ENCODE results near the gene SYNE3. TPM values are rescaled to one million over a fixed set of nuclear protein-coding genes. Genes with fewer than 3 reads are reported as not detected.

Gene SYNE3
- total RNA-seq, 8 experiments from 2014 or later: 0.49 to 4.6 (median 1.3) TPM

- in situ Hi-C loops (cut with MboI; ENCODE audit: low pct_unique_long_range_greater_than_20kb in 2 of 9, low sequenced_read_pairs in 9 of 9, unreplicated experiment in 9 of 9): no loop called here
- peak in 4 of 8 experiments; percentile 36 to 49 (median 46) for ATAC-seq (replicated peaks in 6 of 8)
These were observed 19.7 kb downstream of the SYNE3 start for GRCh38 chr14:95496690-95497259.

GRCh38 chr14:95496111-95496681, 20.3 kb downstream of the SYNE3 start:
- ATAC-seq (replicated peaks in 6 of 8): peak in 2 of 8 experiments; percentile 12 to 20
- no peak overlapping the region for H3K4me3 ChIP-seq
- in situ Hi-C loops (cut with MboI; ENCODE audit: low pct_unique_long_range_greater_than_20kb in 2 of 9, low sequenced_read_pairs in 9 of 9, unreplicated experiment in 9 of 9): no loop called here
- no peak overlapping the region for H3K27ac ChIP-seq
- no peaks in the 10 kb centered on the region for H3K4me1 ChIP-seq (replicated peaks in 1 of 2)
- WGBS, 10 experiments: 11 to 60% (median 47%) methylated on average over 1 to 4 of the region's 4 CpGs; no CpG with 5 or more reads in 2 of the 10 experiments

More at GRCh38 chr14:95496690-95497259, 19.7 kb downstream of the SYNE3 start:
- no peak overlapping the region for H3K4me3 ChIP-seq
- 0 to 59% (median 32%) methylated on average over 1 to 4 of the region's 4 CpGs; no CpG with 5 or more reads in 2 of the 10 experiments for WGBS, 10 experiments
- H3K4me1 ChIP-seq (replicated peaks in 1 of 2): no peaks in the 10 kb centered on the region
- no peak overlapping the region for H3K27ac ChIP-seq

DNA sequence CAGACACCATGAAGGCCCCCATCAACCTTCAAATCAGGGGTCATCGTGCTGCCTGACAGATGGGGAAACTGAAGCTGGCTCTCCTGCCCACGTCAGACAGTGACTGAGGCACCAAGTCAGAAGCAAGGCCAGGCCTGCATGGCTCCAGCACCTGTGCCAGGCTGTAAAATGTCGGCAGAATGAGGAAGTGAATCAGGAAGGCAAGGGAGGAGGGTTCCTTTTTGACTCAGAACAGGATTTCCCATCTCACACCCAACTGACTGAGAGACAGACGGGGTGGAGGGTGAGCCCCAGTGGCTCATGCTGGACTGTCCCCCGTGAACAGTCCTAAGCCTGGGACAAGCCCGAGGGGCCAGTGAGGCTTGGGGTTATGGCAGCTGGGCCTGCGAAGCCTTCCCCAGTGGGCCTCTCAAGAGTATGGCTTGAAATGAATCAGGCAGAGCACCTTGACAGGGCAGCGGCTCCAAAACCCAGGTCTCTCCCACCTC, 20.9 kb downstream of the SYNE3 start:
- no peak overlapping the region for H3K4me3 ChIP-seq
- ATAC-seq (replicated peaks in 6 of 8): no peak
- H3K4me1 ChIP-seq (replicated peaks in 1 of 2): no peaks in the 10 kb centered on the region
- in situ Hi-C loops (cut with MboI; ENCODE audit: low pct_unique_long_range_greater_than_20kb in 2 of 9, low sequenced_read_pairs in 9 of 9, unreplicated experiment in 9 of 9): no loop called here
- WGBS, 10 experiments: 58 to 87% (median 80%) methylated on average over 1 to 4 of the region's 8 CpGs; no CpG with 5 or more reads in 3 of the 10 experiments
- H3K27ac ChIP-seq: no peak overlapping the region

GRCh38 chr14:95495076-95495475, 21.4 kb downstream of the SYNE3 start:
- Histone ChIP-seq H3K27ac (no peak overlapping the region), H3K4me1 (replicated peaks in 1 of 2) (no peaks in the 10 kb centered on the region), H3K4me3 (no peak overlapping the region)
- 60 to 100% (median 88%) methylated on average over 1 to 2 of the region's 3 CpGs; no CpG with 5 or more reads in 2 of the 10 experiments for WGBS, 10 experiments
- no peak for ATAC-seq (replicated peaks in 6 of 8)
- in situ Hi-C loops (cut with MboI; ENCODE audit: low pct_unique_long_range_greater_than_20kb in 2 of 9, low sequenced_read_pairs in 9 of 9, unreplicated experiment in 9 of 9): no loop called here

DNA sequence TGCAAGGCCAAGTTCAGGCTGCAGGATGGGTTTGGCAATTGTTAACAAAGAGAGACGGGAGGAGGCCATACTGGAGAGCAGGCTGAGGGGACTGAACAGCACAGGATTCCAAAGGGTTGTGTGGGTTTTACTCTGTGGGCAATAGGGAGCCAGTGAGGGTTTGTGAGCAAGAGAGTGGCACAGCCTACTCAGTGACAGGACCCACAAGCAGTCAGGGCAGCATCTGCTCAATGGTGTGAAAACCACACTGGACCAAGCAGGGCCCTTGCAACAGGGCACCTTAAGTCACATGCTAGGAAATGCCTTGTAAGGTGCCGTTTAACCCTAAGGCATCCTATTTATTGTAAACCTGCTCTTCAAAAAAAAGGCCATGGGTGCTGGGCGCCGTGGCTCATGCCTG, 22.0 kb downstream of the SYNE3 start:
- H3K4me1 ChIP-seq (replicated peaks in 1 of 2): no peaks in the 10 kb centered on the region
- 54 to 90% (median 84%) methylated on average over 1 to 3 of the region's 4 CpGs; no CpG with 5 or more reads in 6 of the 10 experiments for WGBS, 10 experiments
- in situ Hi-C loops (cut with MboI; ENCODE audit: low pct_unique_long_range_greater_than_20kb in 2 of 9, low sequenced_read_pairs in 9 of 9, unreplicated experiment in 9 of 9): no loop called here
- H3K4me3 ChIP-seq: no peak overlapping the region
- no peak for ATAC-seq (replicated peaks in 6 of 8)
- no peak overlapping the region for H3K27ac ChIP-seq

GRCh38 chr14:95493976-95494375, 22.5 kb downstream of the SYNE3 start:
- Histone ChIP-seq H3K4me1 (replicated peaks in 1 of 2) (no peaks in the 10 kb centered on the region), H3K4me3 (no peak overlapping the region), H3K27ac (no peak overlapping the region)
- 60 to 100% (median 91%) methylated on average over 1 to 4 of the region's 4 CpGs; no CpG with 5 or more reads in 3 of the 10 experiments for WGBS, 10 experiments
- ATAC-seq (replicated peaks in 6 of 8): no peak
- in situ Hi-C loops (cut with MboI; ENCODE audit: low pct_unique_long_range_greater_than_20kb in 2 of 9, low sequenced_read_pairs in 9 of 9, unreplicated experiment in 9 of 9): no loop called here

GRCh38 chr14:95493503-95493902, 22.9 kb downstream of the SYNE3 start:
- H3K4me3 ChIP-seq: no peak overlapping the region
- in situ Hi-C loops (cut with MboI; ENCODE audit: low pct_unique_long_range_greater_than_20kb in 2 of 9, low sequenced_read_pairs in 9 of 9, unreplicated experiment in 9 of 9): no loop called here
- ATAC-seq (replicated peaks in 6 of 8): no peak
- H3K27ac ChIP-seq: no peak overlapping the region
- 80 to 100% (median 91%) methylated on average over 1 to 5 of the region's 5 CpGs; no CpG with 5 or more reads in 4 of the 10 experiments for WGBS, 10 experiments
- no peaks in the 10 kb centered on the region for H3K4me1 ChIP-seq (replicated peaks in 1 of 2)

- no peak overlapping the region for H3K27ac ChIP-seq
These were observed 24.4 kb downstream of the SYNE3 start for GRCh38 chr14:95491936-95492608.

GRCh38 chr14:95490727-95491451, 25.6 kb downstream of the SYNE3 start:
- in situ Hi-C loops (cut with MboI; ENCODE audit: low pct_unique_long_range_greater_than_20kb in 2 of 9, low sequenced_read_pairs in 9 of 9, unreplicated experiment in 9 of 9): no loop called here
- Histone ChIP-seq H3K4me1 (replicated peaks in 1 of 2) (no peaks in the 10 kb centered on the region), H3K4me3 (no peak overlapping the region), H3K27ac (no peak overlapping the region)
- WGBS, 10 experiments: 10 to 100% (median 75%) methylated on average over 1 to 7 of the region's 10 CpGs; no CpG with 5 or more reads in 2 of the 10 experiments
- peak in 2 of 8 experiments; percentile 62 to 75 for ATAC-seq (replicated peaks in 6 of 8)

More at GRCh38 chr14:95491936-95492608, 24.4 kb downstream of the SYNE3 start:
- H3K4me1 ChIP-seq (replicated peaks in 1 of 2): no peaks in the 10 kb centered on the region
- H3K4me3 ChIP-seq: no peak overlapping the region
- 32 to 100% (median 60%) methylated on average over 1 to 2 of the region's 2 CpGs; no CpG with 5 or more reads in 1 of the 10 experiments for WGBS, 10 experiments
- in situ Hi-C loops (cut with MboI; ENCODE audit: low pct_unique_long_range_greater_than_20kb in 2 of 9, low sequenced_read_pairs in 9 of 9, unreplicated experiment in 9 of 9): no loop called here
- no peak for ATAC-seq (replicated peaks in 6 of 8)

GRCh38 chr14:95490138-95490509, 26.3 kb downstream of the SYNE3 start:
- WGBS, 10 experiments: 26 to 100% (median 80%) methylated on average over 1 to 5 of the region's 5 CpGs; no CpG with 5 or more reads in 3 of the 10 experiments
- peak in 1 of 8 experiments; percentile 71 for ATAC-seq (replicated peaks in 6 of 8)
- Histone ChIP-seq H3K4me3 (no peak overlapping the region), H3K4me1 (replicated peaks in 1 of 2) (no peaks in the 10 kb centered on the region), H3K27ac (no peak overlapping the region)
- in situ Hi-C loops (cut with MboI; ENCODE audit: low pct_unique_long_range_greater_than_20kb in 2 of 9, low sequenced_read_pairs in 9 of 9, unreplicated experiment in 9 of 9): no loop called here

GRCh38 chr14:95489214-95490137, 27.0 kb downstream of the SYNE3 start:
- ATAC-seq (replicated peaks in 6 of 8): peak in 2 of 8 experiments; percentile 32 to 43

More at GRCh38 chr14:95489214-95490137, 27.0 kb downstream of the SYNE3 start:
- in situ Hi-C loops (cut with MboI; ENCODE audit: low pct_unique_long_range_greater_than_20kb in 2 of 9, low sequenced_read_pairs in 9 of 9, unreplicated experiment in 9 of 9): no loop called here
- no peaks in the 10 kb centered on the region for H3K4me1 ChIP-seq (replicated peaks in 1 of 2)
- no peak overlapping the region for H3K4me3 ChIP-seq
- no peak overlapping the region for H3K27ac ChIP-seq
- WGBS, 10 experiments: 0 to 83% (median 60%) methylated on average over 1 to 7 of the region's 9 CpGs; no CpG with 5 or more reads in 1 of the 10 experiments
